IMR-90 (cell line): ENCODE measurements around the gene RAB11FIP4. TPM values are rescaled to one million over a fixed set of nuclear protein-coding genes. Genes with fewer than 3 reads are reported as not detected.

Source experiments
- ATAC-seq: fragments of 200-7000 bp; cut with Tn5 transposase; 2 replicates; pipeline ENCODE4 v1.9.1; 2020; ENCODE audit warnings: low read depth, mild to moderate bottlenecking, moderate library complexity
- BruUV-seq: library from RNA; stranded (reverse); fragments of 400-500 nt; replicated peaks from 2 replicates; lab custom pipeline; 2021; lab: Mats Ljungman, UMichigan
- CTCF ChIA-PET: fragments of 300-600 bp; formaldehyde crosslinking; extraction: SDS; loops from one replicate; lab custom pipeline; 2021; ENCODE audit warnings: antibody characterized with exemption; lab: Yijun Ruan, JAX
- POLR2A ChIA-PET: fragments of 300-600 bp; sonication (Branson Sonifier 250); formaldehyde crosslinking; loops from one replicate; lab custom pipeline; 2022; ENCODE audit warnings: antibody characterized with exemption; ENCODE audit not compliant: unreplicated experiment; lab: Charles Lee
- DNase-seq: peaks from one replicate; pipeline ENCODE4 v3.0.0; 2013
- H2AFZ ChIP-seq: replicated peaks from 2 replicates; pipeline ENCODE3; 2013; ENCODE audit warnings: low read length, mild to moderate bottlenecking; ENCODE audit not compliant: poor library complexity
- H2AK5ac ChIP-seq: 2 replicates; pipeline ENCODE4 v1.6.1; 2013; ENCODE audit warnings: low read depth, low read length, inconsistent platforms
- H2AK9ac ChIP-seq: replicated peaks from 2 replicates; pipeline ENCODE3; 2013; ENCODE audit warnings: mild to moderate bottlenecking, low read depth, low read length, moderate library complexity; ENCODE audit not compliant: poor library complexity
- H2BK120ac ChIP-seq: 2 replicates; pipeline ENCODE4 v1.6.1; 2013; ENCODE audit warnings: low read depth, low read length, inconsistent platforms
- H2BK15ac ChIP-seq: 3 replicates; pipeline ENCODE4 v1.6.1; 2013; ENCODE audit warnings: low read depth, low read length, inconsistent platforms
- H2BK20ac ChIP-seq: 2 replicates; pipeline ENCODE4 v1.6.1; 2013; ENCODE audit warnings: low read depth, mild to moderate bottlenecking, inconsistent platforms, low read length, moderate library complexity
- H2BK5ac ChIP-seq: 2 replicates; pipeline ENCODE4 v1.6.1; 2013; ENCODE audit warnings: mild to moderate bottlenecking, low read depth, low read length, inconsistent platforms; ENCODE audit not compliant: poor library complexity, severe bottlenecking
- H3K14ac ChIP-seq: replicated peaks from 2 replicates; pipeline ENCODE4 v1.6.1; 2013; ENCODE audit warnings: low read depth, low read length, inconsistent platforms
- H3K18ac ChIP-seq: 2 replicates; pipeline ENCODE4 v1.6.1; 2013; ENCODE audit warnings: low read depth, low read length, control low read depth
- H3K23ac ChIP-seq: 2 replicates; pipeline ENCODE4 v1.6.1; 2013; ENCODE audit warnings: low read depth, low read length, inconsistent platforms
- H3K27ac ChIP-seq: 2 replicates; pipeline ENCODE4 v1.5.1; 2013; ENCODE audit warnings: mild to moderate bottlenecking, control low read depth, low read length; ENCODE audit not compliant: insufficient read depth
- H3K27me3 ChIP-seq: 2 replicates; pipeline ENCODE4 v1.6.1; 2013; ENCODE audit warnings: low read length; ENCODE audit not compliant: control insufficient read depth, insufficient read depth
- H3K36me3 ChIP-seq: 2 replicates; pipeline ENCODE4 v1.6.1; 2013; ENCODE audit warnings: low read length, mixed read lengths; ENCODE audit not compliant: control insufficient read depth, insufficient read depth
- H3K4ac ChIP-seq: 2 replicates; pipeline ENCODE4 v1.6.1; 2013; ENCODE audit warnings: low read depth, low read length, inconsistent platforms
- H3K4me1 ChIP-seq: 2 replicates; pipeline ENCODE4 v1.6.1; 2013; ENCODE audit warnings: low read length, mixed read lengths; ENCODE audit not compliant: control insufficient read depth, insufficient read depth
- H3K4me2 ChIP-seq: 2 replicates; pipeline ENCODE4 v1.6.1; 2013; ENCODE audit warnings: low read depth, mild to moderate bottlenecking, control low read depth, low read length, moderate library complexity
- H3K4me3 ChIP-seq: 2 replicates; pipeline ENCODE4 v1.5.1; 2013; ENCODE audit warnings: low read depth, mild to moderate bottlenecking, control low read depth, low read length, moderate library complexity; ENCODE audit not compliant: insufficient read depth
- H3K56ac ChIP-seq: 2 replicates; pipeline ENCODE4 v1.6.1; 2013; ENCODE audit warnings: low read length, inconsistent platforms; ENCODE audit not compliant: insufficient read depth; ENCODE audit errors: extremely low read depth
- H3K79me1 ChIP-seq, 2 experiments: 2 replicates each; pipeline ENCODE4 v1.6.1; 2013; ENCODE audit warnings: low read length in 2 of 2, inconsistent platforms in 1 of 2, low read depth in 1 of 2
- H3K9ac ChIP-seq: 2 replicates; pipeline ENCODE4 v1.6.1; 2013; ENCODE audit warnings: low read depth, low read length, control low read depth
- H3K9me1 ChIP-seq: 2 replicates; pipeline ENCODE4 v1.6.1; 2013; ENCODE audit warnings: low read length, inconsistent platforms; ENCODE audit not compliant: insufficient read depth
- H3K9me3 ChIP-seq: 2 replicates; pipeline ENCODE4 v1.6.1; 2013; ENCODE audit warnings: low read length; ENCODE audit not compliant: control insufficient read depth, insufficient read depth
- H4K20me1 ChIP-seq: 2 replicates; pipeline ENCODE4 v1.6.1; 2013; ENCODE audit warnings: low read length, inconsistent platforms; ENCODE audit not compliant: insufficient read depth
- H4K5ac ChIP-seq: 2 replicates; pipeline ENCODE4 v1.6.1; 2013; ENCODE audit warnings: mild to moderate bottlenecking, low read depth, low read length, control low read depth
- H4K8ac ChIP-seq, 2 experiments: 2 replicates each; pipeline ENCODE4 v1.6.1; 2013; ENCODE audit warnings: low read depth in 2 of 2, low read length in 2 of 2, control low read depth in 1 of 2, inconsistent platforms in 1 of 2
- H4K91ac ChIP-seq: 2 replicates; pipeline ENCODE4 v1.6.1; 2013; ENCODE audit warnings: low read depth, low read length, inconsistent platforms; ENCODE audit not compliant: insufficient read depth
- BHLHE40 ChIP-seq: fragments of 150-350 bp; IDR thresholded peaks from 2 replicates; pipeline ENCODE4 v1.6.1; 2016; ENCODE audit warnings: mild to moderate bottlenecking, low read depth, low read length
- CEBPB ChIP-seq: IDR thresholded peaks from 2 replicates; pipeline ENCODE4 v1.6.1; 2012; ENCODE audit warnings: low read depth, low read length, improper control_type of control experiment
- CHD1 ChIP-seq: IDR thresholded peaks from 2 replicates; pipeline ENCODE4 v1.6.1; 2012; ENCODE audit warnings: low read depth, low read length, improper control_type of control experiment
- FOS ChIP-seq: fragments of 150-350 bp; IDR thresholded peaks from 2 replicates; pipeline ENCODE4 v1.6.1; 2016; ENCODE audit warnings: low read depth, low read length
- MAFK ChIP-seq: IDR thresholded peaks from 2 replicates; pipeline ENCODE4 v1.6.1; 2012; ENCODE audit warnings: low read depth, low read length, improper control_type of control experiment
- MAZ ChIP-seq: IDR thresholded peaks from 2 replicates; pipeline ENCODE4 v1.6.1; 2012; ENCODE audit warnings: low read depth, mild to moderate bottlenecking, low read length, improper control_type of control experiment, moderate library complexity, borderline replicate concordance
- MXI1 ChIP-seq: IDR thresholded peaks from 2 replicates; pipeline ENCODE4 v1.6.1; 2012; ENCODE audit warnings: low read depth, mild to moderate bottlenecking, low read length, moderate library complexity, borderline replicate concordance
- NFE2L2 ChIP-seq: fragments of 150-350 bp; IDR thresholded peaks from 2 replicates; pipeline ENCODE4 v1.6.1; 2016; ENCODE audit warnings: low read depth, mild to moderate bottlenecking, low read length
- POLR2A ChIP-seq: IDR thresholded peaks from 2 replicates; pipeline ENCODE4 v1.6.1; 2012; ENCODE audit warnings: mild to moderate bottlenecking, low read depth, low read length
- RAD21 ChIP-seq: IDR thresholded peaks from 2 replicates; pipeline ENCODE4 v1.6.1; 2012; ENCODE audit warnings: low read length, improper control_type of control experiment
- RCOR1 ChIP-seq: IDR thresholded peaks from 2 replicates; pipeline ENCODE4 v1.6.1; 2012; ENCODE audit warnings: mild to moderate bottlenecking, low read length, improper control_type of control experiment; ENCODE audit not compliant: insufficient replicate concordance
- RFX5 ChIP-seq: IDR thresholded peaks from 2 replicates; pipeline ENCODE4 v1.8.0; 2012; ENCODE audit warnings: low read depth, mild to moderate bottlenecking, low read length, moderate library complexity
- WGBS, 2 experiments: methylation state at CpG; one replicate each; pipeline versions ENCODE4 v1.1.5 to v1.1.7; 2013; ENCODE audit warnings: missing lambda C conversion rate in 2 of 2; ENCODE audit not compliant: insufficient read length in 1 of 2; ENCODE audit errors: extremely low coverage in 2 of 2; 5-methylcytosine and 5-hydroxymethylcytosine counted together
- dilution Hi-C: fragments of 300-500 bp; cut with HindIII; formaldehyde crosslinking; loops from one replicate; pipeline ENCODE4 v1.14.3; 2018; ENCODE audit warnings: low sequenced_read_pairs; ENCODE audit not compliant: unreplicated experiment
- in situ Hi-C: fragments of 300-500 bp; cut with MboI; formaldehyde crosslinking; loops from 3 replicates; pipeline ENCODE4 v1.14.3; 2019; ENCODE audit warnings: low sequenced_read_pairs, inconsistent platforms, mixed read lengths
- intact Hi-C: fragments of 100-400 bp; cut with micrococcal nuclease; formaldehyde crosslinking; loops from 2 replicates; pipeline ENCODE4 v1.10.0; 2022
- polyA plus RNA-seq, 3 experiments: library from polyadenylated mRNA; depleted of rRNA; stranded (reverse); fragments of >200 nt; gene quantifications; 2 replicates each; pipeline ENCODE4 v1.2.3, GENCODE V29; 2012; ENCODE audit warnings: low replicate concordance in 1 of 3
- total RNA-seq: library from RNA; depleted of rRNA; stranded (reverse); fragments of >200 nt; gene quantifications from 2 replicates; pipeline ENCODE4 v1.2.3, GENCODE V29; 2012
- TF ChIP-seq, protein P1 (sequence below): fragments of 150-350 bp; IDR thresholded peaks from 2 replicates; pipeline ENCODE4 v1.6.1; 2016; ENCODE audit warnings: low read depth, mild to moderate bottlenecking, low read length, moderate library complexity, borderline replicate concordance
- TF ChIP-seq, protein P2 (sequence below): fragments of 150-350 bp; IDR thresholded peaks from 2 replicates; pipeline ENCODE4 v1.6.1; 2017; ENCODE audit warnings: mild to moderate bottlenecking, antibody characterized with exemption, low read length, low read depth
- TF ChIP-seq, protein P3 (sequence below): conservative IDR thresholded peaks from 2 replicates; pipeline ENCODE4 v1.5.1; 2012; ENCODE audit warnings: mild to moderate bottlenecking, low read depth, low read length, improper control_type of control experiment

RAB11FIP4 gene
- total and polyA plus RNA-seq, 2 of the 4 experiments (the other 2 are of a cell fraction) = 0.68 to 1.1 TPM

DNA sequence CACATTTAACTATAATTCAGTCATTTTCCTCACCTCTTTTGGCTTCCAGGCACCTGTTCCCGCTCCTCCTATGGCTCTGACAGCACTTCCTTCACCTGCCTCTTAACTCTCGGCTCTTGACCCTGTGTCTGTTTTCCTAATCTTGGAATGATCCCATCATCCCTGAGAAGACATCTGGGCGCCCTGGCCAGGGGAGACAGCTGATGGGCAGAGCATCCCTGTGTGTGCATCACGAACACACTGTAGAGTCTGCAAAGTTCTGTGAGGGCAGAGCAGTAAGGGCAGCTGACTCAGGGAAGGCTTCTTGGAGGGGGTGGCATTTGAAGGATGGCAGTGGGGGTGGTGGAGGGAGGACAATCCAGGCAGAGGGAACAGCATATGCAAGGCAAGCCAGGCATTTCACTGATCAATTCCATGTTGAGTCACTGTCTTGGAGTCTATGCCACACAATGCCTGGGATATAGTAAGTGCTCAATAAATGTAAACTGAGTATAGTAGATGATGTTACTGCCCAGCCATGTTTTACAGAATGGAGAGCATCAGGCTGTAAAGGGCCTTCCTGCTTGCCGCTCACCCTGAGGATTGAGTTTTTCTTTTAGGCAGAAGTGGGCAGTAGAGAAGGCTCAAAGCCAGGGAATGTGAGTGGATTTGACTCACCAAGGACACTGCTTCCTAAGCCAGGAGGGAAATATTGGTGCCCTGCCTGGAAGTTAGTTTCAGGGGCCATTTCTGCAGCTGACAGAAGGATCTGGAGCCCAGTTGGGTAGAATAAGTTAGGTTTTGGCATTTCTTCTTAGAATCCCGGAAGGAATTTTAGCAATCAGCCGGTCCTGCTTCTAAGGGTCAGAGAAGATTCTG lies 5.8 kb upstream of the RAB11FIP4 start:
- dilution Hi-C loops = no loop called here
- no peak for TF ChIP-seq CEBPB
- TF ChIP-seq BHLHE40 = no peak
- TF ChIP-seq, protein P1, sequence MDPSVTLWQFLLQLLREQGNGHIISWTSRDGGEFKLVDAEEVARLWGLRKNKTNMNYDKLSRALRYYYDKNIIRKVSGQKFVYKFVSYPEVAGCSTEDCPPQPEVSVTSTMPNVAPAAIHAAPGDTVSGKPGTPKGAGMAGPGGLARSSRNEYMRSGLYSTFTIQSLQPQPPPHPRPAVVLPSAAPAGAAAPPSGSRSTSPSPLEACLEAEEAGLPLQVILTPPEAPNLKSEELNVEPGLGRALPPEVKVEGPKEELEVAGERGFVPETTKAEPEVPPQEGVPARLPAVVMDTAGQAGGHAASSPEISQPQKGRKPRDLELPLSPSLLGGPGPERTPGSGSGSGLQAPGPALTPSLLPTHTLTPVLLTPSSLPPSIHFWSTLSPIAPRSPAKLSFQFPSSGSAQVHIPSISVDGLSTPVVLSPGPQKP = no peak
- no peak for TF ChIP-seq RCOR1
- no peak for TF ChIP-seq CHD1
- TF ChIP-seq MAZ = no peak
- no peak for TF ChIP-seq POLR2A
- no peak for TF ChIP-seq FOS
- no peak for TF ChIP-seq NFE2L2
- TF ChIP-seq, protein P2, sequence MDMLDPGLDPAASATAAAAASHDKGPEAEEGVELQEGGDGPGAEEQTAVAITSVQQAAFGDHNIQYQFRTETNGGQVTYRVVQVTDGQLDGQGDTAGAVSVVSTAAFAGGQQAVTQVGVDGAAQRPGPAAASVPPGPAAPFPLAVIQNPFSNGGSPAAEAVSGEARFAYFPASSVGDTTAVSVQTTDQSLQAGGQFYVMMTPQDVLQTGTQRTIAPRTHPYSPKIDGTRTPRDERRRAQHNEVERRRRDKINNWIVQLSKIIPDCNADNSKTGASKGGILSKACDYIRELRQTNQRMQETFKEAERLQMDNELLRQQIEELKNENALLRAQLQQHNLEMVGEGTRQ = no peak
- no peak for TF ChIP-seq MAFK
- TF ChIP-seq RFX5 = no peak
- TF ChIP-seq RAD21 = no peak
- no peak for TF ChIP-seq MXI1
- TF ChIP-seq, protein P3, sequence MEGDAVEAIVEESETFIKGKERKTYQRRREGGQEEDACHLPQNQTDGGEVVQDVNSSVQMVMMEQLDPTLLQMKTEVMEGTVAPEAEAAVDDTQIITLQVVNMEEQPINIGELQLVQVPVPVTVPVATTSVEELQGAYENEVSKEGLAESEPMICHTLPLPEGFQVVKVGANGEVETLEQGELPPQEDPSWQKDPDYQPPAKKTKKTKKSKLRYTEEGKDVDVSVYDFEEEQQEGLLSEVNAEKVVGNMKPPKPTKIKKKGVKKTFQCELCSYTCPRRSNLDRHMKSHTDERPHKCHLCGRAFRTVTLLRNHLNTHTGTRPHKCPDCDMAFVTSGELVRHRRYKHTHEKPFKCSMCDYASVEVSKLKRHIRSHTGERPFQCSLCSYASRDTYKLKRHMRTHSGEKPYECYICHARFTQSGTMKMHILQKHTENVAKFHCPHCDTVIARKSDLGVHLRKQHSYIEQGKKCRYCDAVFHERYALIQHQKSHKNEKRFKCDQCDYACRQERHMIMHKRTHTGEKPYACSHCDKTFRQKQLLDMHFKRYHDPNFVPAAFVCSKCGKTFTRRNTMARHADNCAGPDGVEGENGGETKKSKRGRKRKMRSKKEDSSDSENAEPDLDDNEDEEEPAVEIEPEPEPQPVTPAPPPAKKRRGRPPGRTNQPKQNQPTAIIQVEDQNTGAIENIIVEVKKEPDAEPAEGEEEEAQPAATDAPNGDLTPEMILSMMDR = no peak

More for the DNA sequence above, 5.8 kb upstream of the RAB11FIP4 start:
- Histone ChIP-seq H3K4me3 (no peak overlapping the region), H2AK9ac (no peak overlapping the region), H4K5ac (no peak overlapping the region), H2BK5ac (no peak overlapping the region), H3K79me1 (no peaks in the 10 kb centered on the region), H3K9me1 (peaks cover 9% of the 10 kb centered on the region), H3K27me3 (peaks cover 17% of the 10 kb centered on the region), H3K36me3 (peaks cover 3% of the 10 kb centered on the region), H2AK5ac (no peak overlapping the region), H4K91ac (no peak overlapping the region), H4K8ac (no peak overlapping the region), H3K9me3 (no peaks in the 10 kb centered on the region), H3K23ac (no peak overlapping the region), H3K4me1 (no peaks in the 10 kb centered on the region), H3K18ac (no peak overlapping the region), H2BK15ac (no peak overlapping the region), H3K27ac (no peak overlapping the region), H2BK120ac (no peak overlapping the region), H3K4ac (no peak overlapping the region), H3K14ac (no peak overlapping the region), H3K4me2 (no peak overlapping the region), H4K20me1 (no peaks in the 10 kb centered on the region; the same call in none of the 2 replicates), H2AFZ (no peak overlapping the region), H3K9ac (no peak overlapping the region), H3K56ac (no peak overlapping the region), H2BK20ac (no peak overlapping the region)
- no TSS peak for BruUV-seq
- in situ Hi-C loops = no loop called here
- CTCF ChIA-PET = interaction anchor here (0.6 kb wide), 1 partner anchor 117 kb away, joined by 3 read pairs; no protein-coding TSS in a partner anchor
- POLR2A ChIA-PET = no interaction called here
- no peak for ATAC-seq
- DNase-seq = peak; percentile 29
- intact Hi-C loops = no loop called here
- WGBS, 2 experiments = 82% methylated on average over 3 of the region's 7 CpGs; no CpG with 5 or more reads in 1 of the 2 experiments
